H7 (cell line): ENCODE data around the gene SLC4A9. TPM values are rescaled to one million over a fixed set of nuclear protein-coding genes. Genes with fewer than 3 reads are reported as not detected.

Source experiments
- DNase-seq: peaks from one replicate; pipeline ENCODE4 v3.0.0; 2012
- H3K27me3 ChIP-seq: 2 replicates; pipeline ENCODE4 v1.6.0; 2011; ENCODE audit warnings: mild to moderate bottlenecking, low read length; ENCODE audit not compliant: control insufficient read depth, insufficient read depth
- H3K36me3 ChIP-seq: replicated peaks from 2 replicates; pipeline ENCODE4 v1.5.1; 2011; ENCODE audit warnings: low read length; ENCODE audit not compliant: control insufficient read depth, insufficient read depth
- H3K4me3 ChIP-seq: 2 replicates; pipeline ENCODE4 v1.5.1; 2011; ENCODE audit warnings: low read depth, mild to moderate bottlenecking, control low read depth, low read length, moderate library complexity; ENCODE audit not compliant: insufficient read depth
- total RNA-seq: library from RNA; depleted of rRNA; stranded (reverse); fragments of >200 nt; shearing (Covaris generic); gene quantifications from 2 replicates; pipeline ENCODE4 v1.2.3, GENCODE V29; 2014

Gene SLC4A9
- total RNA-seq, 1 experiment from 2014 or later, result not detected

GRCh38 chr5:140383300-140383699, 23.3 kb downstream of the SLC4A9 start:
- no peaks in the 10 kb centered on the region for H3K36me3 ChIP-seq

DNA sequence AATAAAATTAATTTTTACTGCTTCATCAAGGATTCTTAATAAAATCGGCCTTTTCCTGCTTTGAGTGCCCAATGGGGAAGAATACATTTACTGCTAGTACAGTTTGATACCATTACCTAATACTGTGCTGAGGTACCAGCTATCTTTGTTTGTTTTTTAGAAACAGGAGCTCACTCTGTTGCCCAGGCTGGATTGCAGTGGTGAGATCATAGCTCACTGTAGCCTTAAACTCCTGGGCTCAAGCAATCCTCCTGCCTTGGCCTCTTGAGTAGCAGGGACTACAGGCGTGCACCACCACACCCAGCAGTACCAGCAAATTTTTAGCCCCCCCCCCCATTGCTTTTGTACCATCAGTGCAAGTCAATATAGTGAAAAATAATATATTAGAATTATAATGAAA, 28.1 kb downstream of the SLC4A9 start:
- no peak for DNase-seq
- Histone ChIP-seq H3K27me3 (no peaks in the 10 kb centered on the region), H3K4me3 (no peak overlapping the region), H3K36me3 (no peaks in the 10 kb centered on the region)

More at GRCh38 chr5:140383300-140383699, 23.3 kb downstream of the SLC4A9 start:
- Histone ChIP-seq H3K27me3 (no peaks in the 10 kb centered on the region), H3K4me3 (no peak overlapping the region)
- no peak for DNase-seq

DNA sequence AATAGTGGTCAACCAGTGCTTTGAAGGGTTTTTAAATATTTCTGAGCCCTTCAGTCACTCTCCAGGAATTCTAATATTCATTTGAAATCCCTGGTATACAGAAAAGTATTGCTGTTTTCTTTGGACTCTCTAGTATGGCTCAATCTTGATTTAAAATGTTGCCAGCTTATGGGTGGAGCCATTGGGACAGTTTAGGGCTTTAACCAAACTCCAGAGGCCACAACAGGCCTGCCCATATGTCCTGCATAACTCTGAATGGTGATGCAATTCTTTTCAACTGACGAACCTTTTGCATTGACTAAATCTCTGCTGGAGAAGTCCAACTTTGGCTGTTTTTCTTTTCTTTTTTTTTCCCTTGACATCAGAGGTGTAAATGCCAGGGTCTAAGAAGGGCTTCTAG, 31.3 kb downstream of the SLC4A9 start:
- Histone ChIP-seq H3K27me3 (no peaks in the 10 kb centered on the region), H3K4me3 (no peak overlapping the region), H3K36me3 (no peaks in the 10 kb centered on the region)
- DNase-seq, result no peak

DNA sequence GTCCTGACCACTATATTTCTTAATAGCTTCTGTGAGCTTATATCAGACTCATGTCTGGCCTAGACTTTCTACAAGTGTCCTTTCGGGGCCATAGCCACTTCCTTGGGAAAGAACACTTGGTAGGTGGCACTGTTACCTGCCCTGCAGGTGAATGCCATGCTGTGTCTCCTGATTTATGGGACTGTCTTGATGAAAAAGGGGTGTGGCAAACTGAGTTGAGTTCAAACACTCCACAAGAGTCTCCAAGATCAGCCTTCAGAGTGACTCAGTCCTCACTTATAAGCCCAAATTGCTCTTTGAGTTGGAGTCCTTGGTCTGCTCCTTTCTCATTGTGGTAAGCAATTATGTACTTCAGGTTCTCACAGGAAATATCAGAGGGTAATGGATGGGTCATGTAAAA, 31.7 kb downstream of the SLC4A9 start:
- Histone ChIP-seq H3K4me3 (no peak overlapping the region), H3K36me3 (no peaks in the 10 kb centered on the region), H3K27me3 (no peaks in the 10 kb centered on the region)
- no peak for DNase-seq

DNA sequence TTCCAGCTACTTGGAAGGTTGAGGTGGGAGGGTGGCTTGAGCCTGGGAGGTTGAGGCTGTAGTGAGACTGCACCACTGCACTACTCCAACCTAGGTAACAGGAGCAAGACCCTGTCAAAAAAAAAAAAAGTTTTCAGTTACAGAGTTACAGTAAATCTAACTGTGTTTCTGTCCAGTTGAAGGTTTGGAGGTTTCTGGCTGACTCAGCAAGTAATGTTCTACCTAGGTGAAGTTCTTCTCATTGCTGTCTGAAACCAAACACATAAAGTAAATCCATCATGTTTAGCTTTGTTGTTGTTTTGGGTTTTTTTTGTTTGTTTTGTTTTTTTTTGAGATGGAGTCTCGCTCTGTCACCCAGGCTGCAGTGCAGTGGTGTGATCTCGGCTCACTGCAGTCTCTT, 33.7 kb downstream of the SLC4A9 start:
- Histone ChIP-seq H3K4me3 (no peak overlapping the region), H3K36me3 (no peaks in the 10 kb centered on the region), H3K27me3 (no peaks in the 10 kb centered on the region)
- no peak for DNase-seq

DNA sequence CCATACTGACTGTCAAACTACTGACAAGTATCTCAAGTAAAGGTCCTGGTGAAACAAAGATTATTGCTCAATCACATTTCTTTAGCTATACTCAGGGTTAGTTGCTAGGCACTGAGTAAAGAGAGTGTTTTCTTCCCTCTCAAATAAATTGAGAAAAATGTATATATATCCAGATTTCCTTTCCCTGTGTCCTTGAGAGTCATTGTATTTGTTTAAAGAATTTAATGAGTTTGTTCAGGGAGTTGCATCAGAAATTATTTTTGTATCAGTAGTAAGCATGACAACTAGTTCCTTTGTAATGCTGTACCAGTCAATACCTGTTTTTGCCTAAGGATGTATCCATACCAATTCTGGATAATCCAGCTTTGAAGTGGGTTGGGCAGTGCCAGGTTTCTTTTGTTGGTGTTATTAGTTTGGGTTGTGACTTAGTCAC, 38.4 kb downstream of the SLC4A9 start:
- no peaks in the 10 kb centered on the region for H3K27me3 ChIP-seq
- no peaks in the 10 kb centered on the region for H3K36me3 ChIP-seq
- no peak overlapping the region for H3K4me3 ChIP-seq
- no peak for DNase-seq

GRCh38 chr5:140399979-140400729, 40.2 kb downstream of the SLC4A9 start:
- no peak for DNase-seq

GRCh38 chr5:140400730-140401361, 40.9 kb downstream of the SLC4A9 start:
- H3K36me3 ChIP-seq, result no peaks in the 10 kb centered on the region
- no peaks in the 10 kb centered on the region for H3K27me3 ChIP-seq
- H3K4me3 ChIP-seq, result peak overlapping the region; percentile 90
- DNase-seq, result peak; percentile 94

More at GRCh38 chr5:140399979-140400729, 40.2 kb downstream of the SLC4A9 start:
- peak overlapping the region; percentile 90 for H3K4me3 ChIP-seq
- H3K36me3 ChIP-seq, result no peaks in the 10 kb centered on the region
- H3K27me3 ChIP-seq, result no peaks in the 10 kb centered on the region

DNA sequence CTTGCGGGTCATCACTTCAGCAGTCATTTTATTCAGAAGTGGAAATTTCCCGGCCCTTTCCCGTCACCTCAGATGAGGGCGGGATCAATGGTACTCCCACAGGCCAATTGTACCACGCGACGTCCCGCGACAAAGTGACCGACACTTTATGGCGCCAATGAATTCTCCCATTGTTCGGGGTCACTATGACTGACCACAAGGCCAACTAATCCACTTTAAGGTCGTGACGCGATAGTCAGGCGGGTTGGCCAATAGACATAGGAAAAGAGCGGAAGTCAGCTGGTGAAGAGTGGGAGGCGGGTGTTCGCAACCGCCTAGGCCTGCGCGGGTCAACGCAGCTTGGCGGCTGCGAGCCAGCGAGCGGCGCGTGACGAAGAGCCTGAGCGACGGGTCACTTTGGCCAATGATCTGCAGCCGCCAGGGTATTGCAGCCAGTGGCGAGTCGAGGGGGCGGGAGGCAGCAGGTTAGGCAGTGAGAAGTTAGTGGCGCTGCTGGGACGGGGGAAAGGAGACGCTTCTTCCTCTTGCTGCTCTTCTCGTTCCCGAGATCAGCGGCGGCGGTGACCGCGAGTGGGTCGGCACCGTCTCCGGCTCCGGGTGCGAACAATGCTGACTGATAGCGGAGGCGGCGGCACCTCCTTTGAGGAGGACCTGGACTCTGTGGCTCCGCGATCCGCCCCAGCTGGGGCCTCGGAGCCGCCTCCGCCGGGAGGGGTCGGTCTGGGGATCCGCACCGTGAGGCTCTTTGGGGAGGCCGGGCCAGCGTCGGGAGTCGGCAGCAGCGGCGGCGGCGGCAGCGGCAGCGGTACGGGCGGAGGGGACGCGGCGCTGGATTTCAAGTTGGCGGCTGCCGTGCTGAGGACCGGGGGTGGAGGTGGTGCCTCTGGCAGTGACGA, 41.6 kb downstream of the SLC4A9 start, which contains the start of gene ANKHD1:
Gene ANKHD1, plus strand, starts transcription at position 472 of the 896 bp plus-strand sequence. Its CDS starts 135 bp downstream, at position 607.
- Histone ChIP-seq H3K4me3 (peak within 1 kb of the TSS; percentile 90), H3K27me3 (no peaks in the 10 kb centered on the region), H3K36me3 (no peaks in the 10 kb centered on the region)
- peak; percentile 93 for DNase-seq

- H3K27me3 ChIP-seq, result no peaks in the 10 kb centered on the region
- H3K4me3 ChIP-seq, result peak overlapping the region; percentile 90
- DNase-seq, result peak; percentile 76
- H3K36me3 ChIP-seq, result no peaks in the 10 kb centered on the region
Measured at GRCh38 chr5:140402258-140403074, 42.5 kb downstream of the SLC4A9 start.

- Histone ChIP-seq H3K27me3 (no peaks in the 10 kb centered on the region), H3K4me3 (no peak overlapping the region), H3K36me3 (no peaks in the 10 kb centered on the region)
- no peak for DNase-seq
Measured at GRCh38 chr5:140403613-140404012, 43.6 kb downstream of the SLC4A9 start.

DNA sequence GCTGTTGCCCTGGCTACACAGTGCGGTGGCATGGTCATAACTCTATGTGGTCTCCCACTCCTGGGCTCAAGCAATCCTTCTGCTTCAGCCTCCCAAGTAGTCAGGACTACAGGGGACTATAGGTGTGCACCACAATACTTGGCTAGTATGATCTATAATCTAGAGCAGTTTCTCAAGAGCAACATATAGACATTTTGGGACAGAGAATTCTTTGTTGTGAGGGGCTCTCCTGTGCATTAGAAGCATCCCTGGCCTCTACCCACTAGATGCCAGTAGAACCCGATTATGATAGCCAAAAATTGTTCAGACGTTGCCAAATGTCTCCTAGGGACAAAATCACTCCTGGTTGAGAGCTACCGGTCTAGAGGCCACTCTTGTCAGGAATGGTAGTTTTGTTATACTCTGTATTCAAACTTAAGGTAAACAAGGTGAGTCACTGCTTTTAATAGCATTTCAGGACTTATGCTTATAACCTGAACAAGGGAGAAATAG, 48.8 kb downstream of the SLC4A9 start:
- Histone ChIP-seq H3K4me3 (no peak overlapping the region), H3K27me3 (no peaks in the 10 kb centered on the region), H3K36me3 (no peaks in the 10 kb centered on the region)
- no peak for DNase-seq

GRCh38 chr5:140413230-140413629, 53.2 kb downstream of the SLC4A9 start:
- Histone ChIP-seq H3K36me3 (no peaks in the 10 kb centered on the region), H3K27me3 (no peaks in the 10 kb centered on the region), H3K4me3 (no peak overlapping the region)
- DNase-seq, result no peak

DNA sequence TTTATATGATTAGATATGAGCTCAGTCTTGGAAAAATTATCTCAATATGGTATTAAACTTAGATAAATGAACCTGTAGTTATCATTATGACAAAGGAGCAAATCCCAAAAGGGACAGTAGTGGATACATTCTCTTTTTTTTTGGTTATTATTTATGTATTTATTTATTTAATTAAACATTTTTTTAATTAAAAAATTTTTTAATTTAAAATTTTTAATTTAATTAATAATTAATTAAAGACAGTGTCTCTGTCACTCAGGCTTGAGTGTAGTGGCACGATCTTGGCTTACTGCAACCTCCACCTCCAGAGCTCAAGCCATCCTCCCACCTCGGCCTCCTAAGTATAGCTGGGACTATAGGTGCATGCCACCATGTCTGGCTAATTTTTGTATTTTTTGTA, 57.2 kb downstream of the SLC4A9 start:
- Histone ChIP-seq H3K4me3 (no peak overlapping the region), H3K36me3 (no peaks in the 10 kb centered on the region), H3K27me3 (no peaks in the 10 kb centered on the region)
- no peak for DNase-seq
